H9 (cell line): ENCODE results near the gene TH. TPM values are rescaled to one million over a fixed set of nuclear protein-coding genes. Genes with fewer than 3 reads are reported as not detected.

Experiments used
- DNase-seq: peaks from one replicate; pipeline ENCODE4 v3.0.0-alpha.2; 2017
- H2AFZ ChIP-seq: one replicate; pipeline ENCODE4 v1.6.1; 2013; ENCODE audit warnings: mild to moderate bottlenecking, low read length, control low read depth, moderate library complexity
- H2AK5ac ChIP-seq: 2 replicates; pipeline ENCODE4 v1.6.1; 2013; ENCODE audit warnings: low read length, control low read depth, mixed read lengths; ENCODE audit not compliant: insufficient read length
- H2BK120ac ChIP-seq: one replicate; pipeline ENCODE4 v1.6.1; 2013; ENCODE audit warnings: low read depth, mild to moderate bottlenecking, low read length, control low read depth, inconsistent platforms; ENCODE audit not compliant: poor library complexity, severe bottlenecking
- H2BK12ac ChIP-seq: 2 replicates; pipeline ENCODE4 v1.6.1; 2013; ENCODE audit warnings: low read length, control low read depth, mixed read lengths, low read depth; ENCODE audit not compliant: insufficient read length
- H2BK15ac ChIP-seq: 2 replicates; pipeline ENCODE4 v1.6.1; 2013; ENCODE audit warnings: low read depth, low read length, control low read depth
- H2BK20ac ChIP-seq: one replicate; pipeline ENCODE4 v1.6.1; 2013; ENCODE audit warnings: low read depth, mild to moderate bottlenecking, low read length, control low read depth, inconsistent platforms; ENCODE audit not compliant: poor library complexity, severe bottlenecking
- H2BK5ac ChIP-seq: 2 replicates; pipeline ENCODE4 v1.6.1; 2013; ENCODE audit warnings: low read length, control low read depth, mixed read lengths; ENCODE audit not compliant: insufficient read length
- H3K14ac ChIP-seq: 2 replicates; pipeline ENCODE4 v1.6.1; 2013; ENCODE audit warnings: low read length, control low read depth; ENCODE audit not compliant: insufficient read depth
- H3K18ac ChIP-seq: 2 replicates; pipeline ENCODE4 v1.6.1; 2013; ENCODE audit warnings: low read depth, mild to moderate bottlenecking, mixed read lengths, low read length, control low read depth; ENCODE audit not compliant: insufficient read length
- H3K23ac ChIP-seq: 2 replicates; pipeline ENCODE4 v1.6.1; 2013; ENCODE audit warnings: low read length, control low read depth, mixed read lengths, low read depth; ENCODE audit not compliant: insufficient read length
- H3K23me2 ChIP-seq: 2 replicates; pipeline ENCODE4 v1.6.1; 2013; ENCODE audit warnings: low read depth, mild to moderate bottlenecking, mixed read lengths, low read length, control low read depth; ENCODE audit not compliant: insufficient read length, poor library complexity, severe bottlenecking
- H3K27ac ChIP-seq: 2 replicates; pipeline ENCODE4 v1.5.1; 2013; ENCODE audit warnings: low read length, control low read depth, mixed read lengths, low read depth; ENCODE audit not compliant: insufficient read length
- H3K27me3 ChIP-seq: 2 replicates; pipeline ENCODE4 v1.6.1; 2013; ENCODE audit warnings: low read length, control low read depth, inconsistent platforms; ENCODE audit not compliant: insufficient read depth
- H3K4ac ChIP-seq: 2 replicates; pipeline ENCODE4 v1.6.1; 2013; ENCODE audit warnings: low read depth, mild to moderate bottlenecking, control low read depth, inconsistent platforms, low read length, moderate library complexity
- H3K4me1 ChIP-seq: 2 replicates; pipeline ENCODE4 v1.6.1; 2013; ENCODE audit warnings: low read length, control low read depth, inconsistent platforms; ENCODE audit not compliant: insufficient read depth
- H3K4me2 ChIP-seq: 2 replicates; pipeline ENCODE4 v1.6.1; 2013; ENCODE audit warnings: low read length, control low read depth, mixed read lengths; ENCODE audit not compliant: insufficient read length, insufficient read depth
- H3K56ac ChIP-seq: 2 replicates; pipeline ENCODE4 v1.6.1; 2013; ENCODE audit warnings: low read depth, mild to moderate bottlenecking, mixed read lengths, low read length, control low read depth; ENCODE audit not compliant: insufficient read length
- H3K79me1 ChIP-seq: 2 replicates; pipeline ENCODE4 v1.6.1; 2013; ENCODE audit warnings: low read depth, mild to moderate bottlenecking, moderate library complexity, low read length, control low read depth, inconsistent platforms; ENCODE audit not compliant: insufficient read depth, poor library complexity, severe bottlenecking
- H3K79me2 ChIP-seq: 2 replicates; pipeline ENCODE4 v1.6.1; 2013; ENCODE audit warnings: low read length, control low read depth, inconsistent platforms; ENCODE audit not compliant: insufficient read depth
- H3K9ac ChIP-seq: 2 replicates; pipeline ENCODE4 v1.6.1; 2013; ENCODE audit warnings: low read length, control low read depth, mixed read lengths; ENCODE audit not compliant: insufficient read length; ENCODE audit errors: extremely low read depth
- H3K9me3 ChIP-seq: one replicate; pipeline ENCODE4 v1.6.1; 2013; ENCODE audit warnings: low read depth, low read length, inconsistent platforms; ENCODE audit not compliant: control insufficient read depth
- H3T11ph ChIP-seq: one replicate; pipeline ENCODE4 v1.6.1; 2013; ENCODE audit warnings: mild to moderate bottlenecking, low read length, control low read depth, inconsistent platforms
- H4K20me1 ChIP-seq: one replicate; pipeline ENCODE4 v1.6.1; 2013; ENCODE audit not compliant: control insufficient read depth, insufficient read length, insufficient read depth
- H4K5ac ChIP-seq: 2 replicates; pipeline ENCODE4 v1.6.1; 2013; ENCODE audit warnings: low read depth, mild to moderate bottlenecking, mixed read lengths, low read length, control low read depth; ENCODE audit not compliant: insufficient read length
- H4K8ac ChIP-seq: replicated peaks from 2 replicates; pipeline ENCODE4 v1.6.1; 2013; ENCODE audit warnings: low read length, control low read depth, mixed read lengths, low read depth; ENCODE audit not compliant: insufficient read length
- H4K91ac ChIP-seq: 2 replicates; pipeline ENCODE4 v1.6.1; 2013; ENCODE audit warnings: low read depth, mild to moderate bottlenecking, moderate library complexity, mixed read lengths, low read length, control low read depth; ENCODE audit not compliant: insufficient read length
- H3K27ac Mint-ChIP-seq, 3 experiments: 2 replicates in 2 of 3; 3 replicates in 1 of 3; pipeline ENCODE4 v1.8.0; 2020 to 2021; ENCODE audit warnings: mixed read lengths in 3 of 3, mild to moderate bottlenecking in 1 of 3, moderate library complexity in 1 of 3
- H3K27me3 Mint-ChIP-seq: 2 replicates; pipeline ENCODE4 v1.8.0; 2021; ENCODE audit warnings: low read depth, mild to moderate bottlenecking, moderate library complexity, mixed read lengths
- H3K36me3 Mint-ChIP-seq, 3 experiments: 2 replicates in 2 of 3; 3 replicates in 1 of 3; pipeline ENCODE4 v1.8.0; 2020 to 2021; ENCODE audit warnings: low read depth in 3 of 3, mixed read lengths in 3 of 3; ENCODE audit not compliant: insufficient read depth in 1 of 3
- H3K4me1 Mint-ChIP-seq, 2 experiments: 2 replicates each; pipeline ENCODE4 v1.8.0; 2020; ENCODE audit warnings: mixed read lengths in 2 of 2
- H3K4me3 Mint-ChIP-seq, 2 experiments: 2 replicates in 1 of 2; 3 replicates in 1 of 2; pipeline ENCODE4 v1.8.0; 2020 to 2021; ENCODE audit warnings: mild to moderate bottlenecking in 2 of 2, mixed read lengths in 2 of 2, moderate library complexity in 1 of 2
- H3K9me3 Mint-ChIP-seq, 2 experiments: 2 replicates in 1 of 2; 3 replicates in 1 of 2; pipeline ENCODE4 v1.8.0; 2020; ENCODE audit warnings: mild to moderate bottlenecking in 2 of 2, mixed read lengths in 2 of 2, moderate library complexity in 1 of 2
- CTCF ChIP-seq: fragments of 200-600 bp; sonication (generic); conservative IDR thresholded peaks from 3 replicates; pipeline ENCODE4 v1.8.0; 2021; ENCODE audit warnings: antibody characterized with exemption, mild to moderate bottlenecking
- WGBS: extraction: QIAGEN DNeasy Blood & Tissue Kit; methylation state at CpG from one replicate; pipeline ENCODE4 v1.1.7; 2013; ENCODE audit warnings: missing lambda C conversion rate, low lambda C conversion rate, mixed read lengths; ENCODE audit not compliant: insufficient read length; ENCODE audit errors: extremely low coverage; 5-methylcytosine and 5-hydroxymethylcytosine counted together
- total RNA-seq: library from RNA; stranded (reverse); gene quantifications from 2 replicates; pipeline ENCODE4 v1.2.1, GENCODE V29; 2021

TH gene
- total RNA-seq, 1 experiment from 2014 or later = not detected

- H2BK20ac ChIP-seq = no peak overlapping the region
- H3K9me3 ChIP-seq = no peaks in the 10 kb centered on the region
- no peaks in the 10 kb centered on the region for H3K27me3 ChIP-seq
- H4K91ac ChIP-seq = no peak overlapping the region
- no peak overlapping the region for H4K8ac ChIP-seq
- WGBS = no CpG with 5 or more reads among the region's 17 CpGs
- no peaks in the 10 kb centered on the region for H3K79me1 ChIP-seq
- H4K5ac ChIP-seq = no peak overlapping the region
- H2BK12ac ChIP-seq = no peak overlapping the region
- H3K18ac ChIP-seq = no peak overlapping the region
- Mint-ChIP-seq H3K4me1 (peaks cover 14 to 15% of the 10 kb centered on the region in 2 experiments), H3K4me3 (no peak overlapping the region), H3K27ac (no peak overlapping the region), H3K36me3 (no peaks in the 10 kb centered on the region), H3K9me3 (no peaks in the 10 kb centered on the region), H3K27me3 (peaks cover 22% of the 10 kb centered on the region)
- no peak overlapping the region for H3K14ac ChIP-seq
- no peak for DNase-seq
- H2AFZ ChIP-seq = no peak overlapping the region
- no peaks in the 10 kb centered on the region for H3K23me2 ChIP-seq
- no peak overlapping the region for H2BK5ac ChIP-seq
- no peak overlapping the region for H3T11ph ChIP-seq
- H3K56ac ChIP-seq = no peak overlapping the region
- H2BK120ac ChIP-seq = no peak overlapping the region
- H3K9ac ChIP-seq = no peak overlapping the region
- no peak for TF ChIP-seq CTCF
- H3K4me1 ChIP-seq = no peaks in the 10 kb centered on the region
- no peaks in the 10 kb centered on the region for H4K20me1 ChIP-seq
- no peak overlapping the region for H3K27ac ChIP-seq
- no peaks in the 10 kb centered on the region for H3K79me2 ChIP-seq
- H2AK5ac ChIP-seq = no peak overlapping the region
- no peak overlapping the region for H2BK15ac ChIP-seq
- no peak overlapping the region for H3K4ac ChIP-seq
- no peak overlapping the region for H3K23ac ChIP-seq
- no peak overlapping the region for H3K4me2 ChIP-seq
Observed at GRCh38 chr11:2154889-2155288, 16.7 kb downstream of the TH start.
